Measurements from ENCODE around the gene CLASP2.

The CLASP2 gene

GRCh38 chr3:33505027-33505426 lies 213.0 kb downstream of the CLASP2 start:
- no peak for DNase-seq
- no peaks in the 10 kb centered on the region for H3K9me3 ChIP-seq
- no peak overlapping the region for H3K4me3 ChIP-seq (ENCODE audit: low read depth, low read length)
- H3K36me3 ChIP-seq, result no peaks in the 10 kb centered on the region
- TF ChIP-seq, protein P1, sequence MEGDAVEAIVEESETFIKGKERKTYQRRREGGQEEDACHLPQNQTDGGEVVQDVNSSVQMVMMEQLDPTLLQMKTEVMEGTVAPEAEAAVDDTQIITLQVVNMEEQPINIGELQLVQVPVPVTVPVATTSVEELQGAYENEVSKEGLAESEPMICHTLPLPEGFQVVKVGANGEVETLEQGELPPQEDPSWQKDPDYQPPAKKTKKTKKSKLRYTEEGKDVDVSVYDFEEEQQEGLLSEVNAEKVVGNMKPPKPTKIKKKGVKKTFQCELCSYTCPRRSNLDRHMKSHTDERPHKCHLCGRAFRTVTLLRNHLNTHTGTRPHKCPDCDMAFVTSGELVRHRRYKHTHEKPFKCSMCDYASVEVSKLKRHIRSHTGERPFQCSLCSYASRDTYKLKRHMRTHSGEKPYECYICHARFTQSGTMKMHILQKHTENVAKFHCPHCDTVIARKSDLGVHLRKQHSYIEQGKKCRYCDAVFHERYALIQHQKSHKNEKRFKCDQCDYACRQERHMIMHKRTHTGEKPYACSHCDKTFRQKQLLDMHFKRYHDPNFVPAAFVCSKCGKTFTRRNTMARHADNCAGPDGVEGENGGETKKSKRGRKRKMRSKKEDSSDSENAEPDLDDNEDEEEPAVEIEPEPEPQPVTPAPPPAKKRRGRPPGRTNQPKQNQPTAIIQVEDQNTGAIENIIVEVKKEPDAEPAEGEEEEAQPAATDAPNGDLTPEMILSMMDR (IDR thresholded peaks at IDR 0.05; ENCODE audit: low read depth, low read length), result no peak
- no peaks in the 10 kb centered on the region for H3K27me3 ChIP-seq
- H3K4me1 ChIP-seq, result no peaks in the 10 kb centered on the region

DNA sequence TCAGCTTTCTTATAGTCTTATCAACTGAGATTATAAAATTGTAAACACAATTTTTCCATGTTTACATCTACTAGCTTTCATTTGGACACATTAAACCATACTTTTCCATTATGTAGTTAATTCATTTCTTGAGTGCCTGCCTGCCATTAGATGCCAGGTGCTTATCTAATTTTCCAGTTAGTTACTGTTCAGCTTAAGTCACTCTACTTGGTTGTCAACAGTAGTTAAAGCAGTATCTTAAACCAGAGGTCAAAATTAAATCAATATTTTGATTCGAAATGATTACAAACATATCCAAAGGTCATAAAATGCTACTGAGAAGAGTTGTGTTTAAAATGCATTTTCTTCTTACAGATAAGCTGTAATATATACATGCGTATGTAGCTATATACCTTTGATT lies 221.6 kb downstream of the CLASP2 start:
- no peaks in the 10 kb centered on the region for H3K27me3 ChIP-seq
- TF ChIP-seq, protein P1 (IDR thresholded peaks at IDR 0.05; ENCODE audit: low read depth, low read length), result no peak
- H3K36me3 ChIP-seq, result no peaks in the 10 kb centered on the region
- DNase-seq, result no peak
- no peak overlapping the region for H3K4me3 ChIP-seq (ENCODE audit: low read depth, low read length)
- H3K9me3 ChIP-seq, result no peaks in the 10 kb centered on the region
- H3K4me1 ChIP-seq, result no peaks in the 10 kb centered on the region

DNA sequence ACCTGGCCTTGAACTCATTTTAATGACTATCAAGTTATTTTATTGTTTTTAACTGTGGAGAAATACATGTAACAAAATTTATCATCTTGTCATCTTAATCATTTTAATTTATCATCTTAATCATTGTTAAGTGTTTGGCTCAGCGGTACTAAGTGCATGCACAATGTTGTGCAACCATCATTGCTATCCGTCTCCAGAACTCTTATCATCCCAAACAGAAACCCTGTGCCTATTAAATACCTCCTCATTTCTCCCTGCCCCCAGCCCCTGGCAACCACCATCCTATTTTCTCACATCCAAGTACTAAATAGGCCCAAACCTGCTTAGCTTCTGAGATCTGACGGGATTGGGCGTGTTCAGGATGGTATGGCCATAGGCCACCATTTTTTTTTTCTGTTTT lies 226.3 kb downstream of the CLASP2 start:
- H3K27me3 ChIP-seq, result no peaks in the 10 kb centered on the region
- no peaks in the 10 kb centered on the region for H3K36me3 ChIP-seq
- TF ChIP-seq, protein P1 (IDR thresholded peaks at IDR 0.05; ENCODE audit: low read depth, low read length), result no peak
- no peaks in the 10 kb centered on the region for H3K9me3 ChIP-seq
- no peak overlapping the region for H3K4me3 ChIP-seq (ENCODE audit: low read depth, low read length)
- no peaks in the 10 kb centered on the region for H3K4me1 ChIP-seq
- no peak for DNase-seq

DNA sequence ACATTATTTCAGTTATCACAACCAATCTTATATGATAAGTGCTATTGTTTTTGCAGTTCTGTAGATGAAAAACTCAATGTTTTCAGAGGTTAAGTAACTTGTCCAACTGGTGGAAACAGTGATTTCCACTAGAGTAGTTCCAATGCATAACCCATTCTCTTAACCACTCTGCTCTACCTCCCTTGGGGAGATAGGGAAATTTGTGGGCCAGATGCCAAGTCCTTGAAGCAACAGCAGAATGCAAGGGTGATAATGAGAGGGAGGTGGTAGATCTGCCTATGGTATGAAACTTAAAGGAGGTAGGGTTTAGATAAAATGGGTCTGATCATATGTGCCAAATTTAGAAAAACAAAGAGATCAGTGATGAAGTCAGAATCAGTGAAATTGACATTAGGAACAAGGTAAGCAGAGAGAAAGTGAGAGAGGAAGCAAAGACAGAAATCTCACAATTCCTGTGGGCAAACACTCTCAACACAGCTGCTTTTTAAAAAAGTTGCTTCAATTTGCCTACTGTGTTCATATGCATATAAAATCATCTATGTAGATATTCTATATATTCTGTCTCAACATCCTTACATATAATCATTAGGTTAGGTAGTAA lies 227.3 kb downstream of the CLASP2 start:
- no peaks in the 10 kb centered on the region for H3K9me3 ChIP-seq
- no peak for DNase-seq
- TF ChIP-seq, protein P1 (IDR thresholded peaks at IDR 0.05; ENCODE audit: low read depth, low read length), result no peak
- H3K27me3 ChIP-seq, result no peaks in the 10 kb centered on the region
- H3K36me3 ChIP-seq, result no peaks in the 10 kb centered on the region
- no peaks in the 10 kb centered on the region for H3K4me1 ChIP-seq
- no peak overlapping the region for H3K4me3 ChIP-seq (ENCODE audit: low read depth, low read length)

GRCh38 chr3:33488683-33489082 lies 229.4 kb downstream of the CLASP2 start:
- no peaks in the 10 kb centered on the region for H3K4me1 ChIP-seq
- H3K36me3 ChIP-seq, result no peaks in the 10 kb centered on the region
- DNase-seq, result no peak
- H3K27me3 ChIP-seq, result no peaks in the 10 kb centered on the region
- TF ChIP-seq, protein P1 (IDR thresholded peaks at IDR 0.05; ENCODE audit: low read depth, low read length), result no peak
- no peaks in the 10 kb centered on the region for H3K9me3 ChIP-seq
- no peak overlapping the region for H3K4me3 ChIP-seq (ENCODE audit: low read depth, low read length)

GRCh38 chr3:33488246-33488645 lies 229.8 kb downstream of the CLASP2 start:
- Histone ChIP-seq H3K27me3 (no peaks in the 10 kb centered on the region), H3K4me3 (ENCODE audit: low read depth, low read length) (no peak overlapping the region), H3K9me3 (no peaks in the 10 kb centered on the region), H3K4me1 (no peaks in the 10 kb centered on the region), H3K36me3 (no peaks in the 10 kb centered on the region)
- TF ChIP-seq, protein P1 (IDR thresholded peaks at IDR 0.05; ENCODE audit: low read depth, low read length), result no peak
- no peak for DNase-seq

Data from BE2C (cell line).